ENCODE data around the gene CEP85.
"Not testable (repeated sequence)": the region's sequence is repeated elsewhere in the genome, so short reads cannot be mapped to it uniquely, and the experiment has no call there.

The CEP85 gene

GRCh38 chr1:26221094-26221493 is 12.9 kb upstream of the CEP85 start:
- no peak for DNase-seq (ENCODE audit: low spot score)

GRCh38 chr1:26224606-26225005 is 9.4 kb upstream of the CEP85 start:
- no peak for DNase-seq (ENCODE audit: low spot score)

GRCh38 chr1:26225033-26225831 is 8.8 kb upstream of the CEP85 start:
- DNase-seq (ENCODE audit: low spot score): peak; percentile 93

- not testable (repeated sequence) for DNase-seq (ENCODE audit: low spot score)
These were observed 3.3 kb upstream of the CEP85 start for GRCh38 chr1:26230682-26231081.

GRCh38 chr1:26234644-26235370 is 807 bp downstream of the CEP85 start:
- no peak for DNase-seq (ENCODE audit: low spot score)

GRCh38 chr1:26237230-26237966 is 3.4 kb downstream of the CEP85 start:
- no peak for DNase-seq (ENCODE audit: low spot score)

GRCh38 chr1:26239936-26240335 is 5.9 kb downstream of the CEP85 start:
- no peak for DNase-seq (ENCODE audit: low spot score)

GRCh38 chr1:26252718-26253117 is 18.7 kb downstream of the CEP85 start:
- no peak for DNase-seq (ENCODE audit: low spot score)

GRCh38 chr1:26254404-26254803 is 20.4 kb downstream of the CEP85 start:
- no peak for DNase-seq (ENCODE audit: low spot score)

- no peak for DNase-seq (ENCODE audit: low spot score)
These were observed 23.2 kb downstream of the CEP85 start for GRCh38 chr1:26257222-26257621.

- DNase-seq (ENCODE audit: low spot score): no peak
These were observed 25.0 kb downstream of the CEP85 start for GRCh38 chr1:26259005-26259404.

- no peak for DNase-seq (ENCODE audit: low spot score)
These were observed 25.6 kb downstream of the CEP85 start for GRCh38 chr1:26259578-26259977.

- DNase-seq (ENCODE audit: low spot score): no peak
These were observed 29.2 kb downstream of the CEP85 start for GRCh38 chr1:26263212-26263611.

GRCh38 chr1:26265405-26265804 is 31.4 kb downstream of the CEP85 start:
- no peak for DNase-seq (ENCODE audit: low spot score)

- DNase-seq (ENCODE audit: low spot score): no peak
These were observed 34.5 kb downstream of the CEP85 start for GRCh38 chr1:26268290-26269197.

GRCh38 chr1:26269198-26269550 is 35.2 kb downstream of the CEP85 start:
- no peak for DNase-seq (ENCODE audit: low spot score)

GRCh38 chr1:26274801-26275425 is 40.9 kb downstream of the CEP85 start:
- DNase-seq (ENCODE audit: low spot score): no peak

GRCh38 chr1:26275580-26276431 is 41.8 kb downstream of the CEP85 start:
- DNase-seq (ENCODE audit: low spot score): peak; percentile 70

GRCh38 chr1:26276432-26276838 is 42.4 kb downstream of the CEP85 start:
- DNase-seq (ENCODE audit: low spot score): no peak

- no peak for DNase-seq (ENCODE audit: low spot score)
These were observed 43.3 kb downstream of the CEP85 start for GRCh38 chr1:26277261-26277661.
